K562 treated with DMSO at 1 percent for 24 hours (cell line): ENCODE data around the gene GEMIN2. TPM values are rescaled to one million over a fixed set of nuclear protein-coding genes. Genes with fewer than 3 reads are reported as not detected.

Experiments used
- total RNA-seq: library from RNA; unstranded; fragments of 300-600 nt; gene quantifications from 2 replicates; pipeline ENCODE4 v1.2.3, GENCODE V29; 2022; ENCODE audit warnings: low read depth; ENCODE audit not compliant: insufficient read depth

GEMIN2 gene
- 11.3 and 17.3 TPM in 2 replicates for total RNA-seq

GRCh38 chr14:39114073-39114838, at the start of gene GEMIN2:
TSS of gene GEMIN2 (plus strand) at chr14:39114323. CDS start at chr14:39114339, 16 bp downstream.

GRCh38 chr14:39102969-39103957, 10.9 kb upstream of the GEMIN2 start, which contains the start of gene SEC23A:
TSS of gene SEC23A (minus strand) at chr14:39103235. CDS start at chr14:39096118, 7,117 bp downstream.

GRCh38 chr14:39174560-39175444, 60.7 kb downstream of the GEMIN2 start, which contains the start of gene PNN:
TSS of gene PNN (plus strand) at chr14:39175254. CDS start at chr14:39175280, 26 bp downstream.

Other genes with a start within 250 kb of the GEMIN2 start
- 13.9 and 18.7 TPM in 2 replicates for gene SEC23A, start 11.1 kb upstream of the GEMIN2 start, total RNA-seq
- 7.9 and 13.3 TPM in 2 replicates for gene TRAPPC6B, start 56.0 kb downstream of the GEMIN2 start, total RNA-seq
- gene PNN, start 60.9 kb downstream of the GEMIN2 start, total RNA-seq, result 22.2 and 23.2 TPM in 2 replicates
- gene MIA2, start 119.6 kb downstream of the GEMIN2 start, total RNA-seq, result 5.1 and 6.5 TPM in 2 replicates